Measurements from ENCODE around the gene SEPTIN7. TPM values are rescaled to one million over a fixed set of nuclear protein-coding genes. Genes with fewer than 3 reads are reported as not detected.

The SEPTIN7 gene
- total RNA-seq, 3 donors from 2014 or later = 166 to 181 (median 177) TPM

- H3K36me3 ChIP-seq = no peaks in the 10 kb centered on the region
- intact Hi-C loops (cut with DNase I; ENCODE audit: low total_unique reads) = no loop called here
- H3K4me3 ChIP-seq = no peak overlapping the region
Observed at GRCh38 chr7:35787925-35788324, 12.9 kb upstream of the SEPTIN7 start.

GRCh38 chr7:35792472-35792871, 8.4 kb upstream of the SEPTIN7 start:
- Histone ChIP-seq H3K4me3 (no peak overlapping the region), H3K27ac (peak overlapping the region in 1 of 2 donors; percentile 19), H3K27me3 (no peaks in the 10 kb centered on the region), H3K9me3 (no peaks in the 10 kb centered on the region), H3K36me3 (no peaks in the 10 kb centered on the region), H3K4me1 (no peaks in the 10 kb centered on the region)
- TF ChIP-seq POLR2A (IDR thresholded peaks at IDR 0.05) = no peak
- TF ChIP-seq POLR2AphosphoS5 (IDR thresholded peaks at IDR 0.05) = no peak
- intact Hi-C loops (cut with DNase I; ENCODE audit: low total_unique reads) = no loop called here
- DNase-seq (ENCODE audit: low spot score in 2 of 2) = no peak

More at GRCh38 chr7:35787925-35788324, 12.9 kb upstream of the SEPTIN7 start:
- Histone ChIP-seq H3K9me3 (no peaks in the 10 kb centered on the region), H3K27me3 (no peaks in the 10 kb centered on the region), H3K4me1 (no peaks in the 10 kb centered on the region), H3K27ac (no peak overlapping the region)
- DNase-seq (ENCODE audit: low spot score in 2 of 2) = no peak
- TF ChIP-seq POLR2AphosphoS5 (IDR thresholded peaks at IDR 0.05) (no peak), POLR2A (IDR thresholded peaks at IDR 0.05) (no peak), CTCF (IDR thresholded peaks at IDR 0.05) (no peak)

- intact Hi-C loops (cut with DNase I; ENCODE audit: low total_unique reads) = no loop called here
- no peak for TF ChIP-seq POLR2A (IDR thresholded peaks at IDR 0.05)
- peak in 1 of 3 donors; percentile 38 for TF ChIP-seq POLR2AphosphoS5 (IDR thresholded peaks at IDR 0.05)
- Histone ChIP-seq H3K27me3 (no peaks in the 10 kb centered on the region), H3K4me3 (no peak overlapping the region), H3K36me3 (no peaks in the 10 kb centered on the region), H3K9me3 (no peaks in the 10 kb centered on the region), H3K4me1 (no peaks in the 10 kb centered on the region), H3K27ac (peak overlapping the region; percentile 5 to 48)
- no peak for DNase-seq (ENCODE audit: low spot score in 2 of 2)
Observed at GRCh38 chr7:35792873-35793489, 7.9 kb upstream of the SEPTIN7 start.

GRCh38 chr7:35797311-35797710, 3.5 kb upstream of the SEPTIN7 start:
- Histone ChIP-seq H3K4me3 (no peak overlapping the region), H3K27me3 (no peaks in the 10 kb centered on the region), H3K9me3 (no peaks in the 10 kb centered on the region), H3K36me3 (no peaks in the 10 kb centered on the region), H3K27ac (no peak overlapping the region), H3K4me1 (no peaks in the 10 kb centered on the region)
- DNase-seq (ENCODE audit: low spot score in 2 of 2) = no peak
- TF ChIP-seq POLR2A (IDR thresholded peaks at IDR 0.05) (no peak), CTCF (IDR thresholded peaks at IDR 0.05) (no peak), POLR2AphosphoS5 (IDR thresholded peaks at IDR 0.05) (no peak)
- intact Hi-C loops (cut with DNase I; ENCODE audit: low total_unique reads) = no loop called here

GRCh38 chr7:35799846-35800717, 775 bp upstream of the SEPTIN7 start:
- intact Hi-C loops (cut with DNase I; ENCODE audit: low total_unique reads) = no loop called here
- peak; percentile 72 to 80 for DNase-seq (ENCODE audit: low spot score in 2 of 2)
- Histone ChIP-seq H3K36me3 (no peaks in the 10 kb centered on the region), H3K27me3 (no peaks in the 10 kb centered on the region), H3K27ac (peak overlapping the region; percentile 95 to 97), H3K9me3 (no peaks in the 10 kb centered on the region), H3K4me3 (peak overlapping the region; percentile 79 to 98 (median 90)), H3K4me1 (peaks cover 0 to 10% of the 10 kb centered on the region in 2 donors)
- TF ChIP-seq CTCF (IDR thresholded peaks at IDR 0.05) (no peak), POLR2AphosphoS5 (IDR thresholded peaks at IDR 0.05) (no peak), POLR2A (IDR thresholded peaks at IDR 0.05) (no peak)
